Activated T-helper 9 cell treated with anti-CD3 and anti-CD28 coated beads, Interleukin-2, amount 50 U/mL, for 16 hours (primary cell): ENCODE data around the gene NFATC2.

Source experiments
- DNase-seq: peaks from one replicate; pipeline ENCODE4 v3.0.0-alpha.2; 2020; ENCODE audit warnings: low read depth

NFATC2 gene

GRCh38 chr20:51542571-51543421 is at the start of gene NFATC2:
NFATC2 (minus strand) TSS chr20:51542719; CDS start chr20:51542499, 220 bp downstream.
- DNase-seq, result peak; percentile 49

GRCh38 chr20:51591871-51592270 is 49.4 kb upstream of the NFATC2 start:
- no peak for DNase-seq

GRCh38 chr20:51588762-51589161 is 46.2 kb upstream of the NFATC2 start:
- DNase-seq, result no peak

- no peak for DNase-seq
Measured at GRCh38 chr20:51587145-51587544, 44.6 kb upstream of the NFATC2 start.

- no peak for DNase-seq
Measured at GRCh38 chr20:51586005-51586440, 43.5 kb upstream of the NFATC2 start.

GRCh38 chr20:51585148-51585547 is 42.6 kb upstream of the NFATC2 start:
- no peak for DNase-seq

GRCh38 chr20:51584737-51585136 is 42.2 kb upstream of the NFATC2 start:
- no peak for DNase-seq

- DNase-seq, result no peak
Measured at GRCh38 chr20:51584116-51584515, 41.6 kb upstream of the NFATC2 start.

GRCh38 chr20:51583499-51583898 is 41.0 kb upstream of the NFATC2 start:
- DNase-seq, result no peak

- DNase-seq, result no peak
Measured at GRCh38 chr20:51583073-51583472, 40.6 kb upstream of the NFATC2 start.

GRCh38 chr20:51581571-51581970 is 39.1 kb upstream of the NFATC2 start:
- DNase-seq, result no peak

- no peak for DNase-seq
Measured at GRCh38 chr20:51579137-51579536, 36.6 kb upstream of the NFATC2 start.

- no peak for DNase-seq
Measured at GRCh38 chr20:51578145-51578459, 35.6 kb upstream of the NFATC2 start.

- no peak for DNase-seq
Measured at GRCh38 chr20:51577432-51578144, 35.1 kb upstream of the NFATC2 start.

- no peak for DNase-seq
Measured at GRCh38 chr20:51575486-51575885, 33.0 kb upstream of the NFATC2 start.

GRCh38 chr20:51574248-51575033 is 31.9 kb upstream of the NFATC2 start:
- no peak for DNase-seq

- DNase-seq, result no peak
Measured at GRCh38 chr20:51573576-51574243, 31.2 kb upstream of the NFATC2 start.

- DNase-seq, result no peak
Measured at GRCh38 chr20:51571460-51571794, 28.9 kb upstream of the NFATC2 start.

GRCh38 chr20:51570739-51571459 is 28.4 kb upstream of the NFATC2 start:
- no peak for DNase-seq

GRCh38 chr20:51569815-51570738 is 27.6 kb upstream of the NFATC2 start:
- no peak for DNase-seq
